ENCODE data around the gene LTA4H. TPM values are rescaled to one million over a fixed set of nuclear protein-coding genes. Genes with fewer than 3 reads are reported as not detected.
"Not testable (repeated sequence)": the region's sequence is repeated elsewhere in the genome, so short reads cannot be mapped to it uniquely, and the experiment has no call there.

Gene LTA4H
- total RNA-seq, 6 experiments from 2014 or later = 19.0 to 32.5 (median 27.1) TPM

DNA sequence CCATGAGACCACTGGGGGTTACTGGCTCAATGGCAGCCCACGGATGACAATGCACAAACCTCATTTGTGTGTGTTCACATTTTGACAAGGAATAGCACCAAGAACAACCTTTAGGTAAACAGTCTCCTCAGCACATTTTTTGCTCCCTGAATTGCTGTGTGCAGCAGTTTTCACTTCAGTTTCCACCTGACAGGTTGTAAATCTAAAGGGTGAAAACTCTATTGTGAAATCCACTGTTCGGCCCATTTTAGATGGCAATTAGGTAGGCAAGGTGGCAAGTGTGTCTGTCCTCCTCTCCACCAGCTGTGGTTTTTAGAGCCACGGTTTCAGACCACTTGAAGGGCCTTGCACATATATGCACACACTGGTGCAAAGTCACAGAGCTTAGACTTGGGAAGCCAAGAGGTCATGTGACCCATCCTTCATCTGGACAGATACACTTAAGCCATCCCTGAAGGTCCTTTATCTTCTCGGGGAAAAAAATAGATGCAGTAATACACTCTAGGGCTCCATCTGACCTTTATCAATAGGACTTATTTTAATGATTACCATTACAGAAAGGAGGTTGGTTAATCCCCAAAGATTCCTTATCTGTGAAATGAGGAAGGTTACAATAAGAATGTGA, 62.4 kb downstream of the LTA4H start:
- peaks cover 0 to 61% (median 13%) of the 10 kb centered on the region in 4 donors for H3K4me1 ChIP-seq
- peaks cover 0 to 16% (median 3%) of the 10 kb centered on the region in 4 donors for H3K36me3 ChIP-seq
- intact Hi-C loops (cut with DNase I) = no loop called here
- ATAC-seq = peak in 1 of 4 donors; percentile 13
- no peak for TF ChIP-seq POLR2A (IDR thresholded peaks at IDR 0.05)
- TF ChIP-seq, protein P1, sequence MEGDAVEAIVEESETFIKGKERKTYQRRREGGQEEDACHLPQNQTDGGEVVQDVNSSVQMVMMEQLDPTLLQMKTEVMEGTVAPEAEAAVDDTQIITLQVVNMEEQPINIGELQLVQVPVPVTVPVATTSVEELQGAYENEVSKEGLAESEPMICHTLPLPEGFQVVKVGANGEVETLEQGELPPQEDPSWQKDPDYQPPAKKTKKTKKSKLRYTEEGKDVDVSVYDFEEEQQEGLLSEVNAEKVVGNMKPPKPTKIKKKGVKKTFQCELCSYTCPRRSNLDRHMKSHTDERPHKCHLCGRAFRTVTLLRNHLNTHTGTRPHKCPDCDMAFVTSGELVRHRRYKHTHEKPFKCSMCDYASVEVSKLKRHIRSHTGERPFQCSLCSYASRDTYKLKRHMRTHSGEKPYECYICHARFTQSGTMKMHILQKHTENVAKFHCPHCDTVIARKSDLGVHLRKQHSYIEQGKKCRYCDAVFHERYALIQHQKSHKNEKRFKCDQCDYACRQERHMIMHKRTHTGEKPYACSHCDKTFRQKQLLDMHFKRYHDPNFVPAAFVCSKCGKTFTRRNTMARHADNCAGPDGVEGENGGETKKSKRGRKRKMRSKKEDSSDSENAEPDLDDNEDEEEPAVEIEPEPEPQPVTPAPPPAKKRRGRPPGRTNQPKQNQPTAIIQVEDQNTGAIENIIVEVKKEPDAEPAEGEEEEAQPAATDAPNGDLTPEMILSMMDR (IDR thresholded peaks at IDR 0.05) = no peak
- H3K9me3 ChIP-seq = no peaks in the 10 kb centered on the region
- DNase-seq = no peak
- H3K27ac ChIP-seq = peak overlapping the region in 2 of 3 donors; percentile 15 to 77
- WGBS (ENCODE audit: insufficient coverage, low coverage, low lambda C conversion rate, missing lambda C conversion rate) = 41% methylated on average over 4 of the region's 4 CpGs
- no peaks in the 10 kb centered on the region for H3K27me3 ChIP-seq
- H3K4me3 ChIP-seq = no peak overlapping the region

DNA sequence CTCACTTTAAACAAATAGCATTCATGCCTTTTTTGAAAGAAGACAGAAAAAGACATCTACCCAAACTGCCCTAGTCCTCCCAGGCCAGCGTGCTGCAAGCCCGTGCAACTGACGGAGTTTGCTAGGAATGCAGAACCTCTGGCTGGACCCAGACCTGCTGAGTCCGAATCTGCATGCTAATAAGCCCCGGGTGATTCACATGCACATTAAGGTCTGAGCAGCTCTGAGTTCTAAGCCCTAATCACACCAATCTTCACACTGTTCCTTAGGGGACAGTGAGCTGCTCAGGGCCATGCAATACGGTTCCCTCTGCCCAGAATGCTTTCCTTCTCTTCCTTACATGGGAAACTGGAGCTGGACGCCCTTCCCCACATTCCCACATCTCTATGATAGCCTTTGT, 64.5 kb downstream of the LTA4H start:
- ATAC-seq (peak in 3 of 4 donors; percentile 2 to 20 (median 15)), DNase-seq (no peak)
- H3K36me3 ChIP-seq = peaks cover 0 to 20% (median 3%) of the 10 kb centered on the region in 4 donors
- TF ChIP-seq POLR2A (IDR thresholded peaks at IDR 0.05) = no peak
- TF ChIP-seq, protein P1 (IDR thresholded peaks at IDR 0.05) = no peak
- WGBS (ENCODE audit: insufficient coverage, low coverage, low lambda C conversion rate, missing lambda C conversion rate) = 51% methylated on average over 7 of the region's 7 CpGs
- H3K4me1 ChIP-seq = peaks cover 0 to 57% (median 15%) of the 10 kb centered on the region in 4 donors
- H3K9me3 ChIP-seq = no peaks in the 10 kb centered on the region
- H3K27ac ChIP-seq = peak overlapping the region in 1 of 3 donors; percentile 77
- intact Hi-C loops (cut with DNase I) = no loop called here
- H3K4me3 ChIP-seq = no peak overlapping the region
- H3K27me3 ChIP-seq = no peaks in the 10 kb centered on the region

DNA sequence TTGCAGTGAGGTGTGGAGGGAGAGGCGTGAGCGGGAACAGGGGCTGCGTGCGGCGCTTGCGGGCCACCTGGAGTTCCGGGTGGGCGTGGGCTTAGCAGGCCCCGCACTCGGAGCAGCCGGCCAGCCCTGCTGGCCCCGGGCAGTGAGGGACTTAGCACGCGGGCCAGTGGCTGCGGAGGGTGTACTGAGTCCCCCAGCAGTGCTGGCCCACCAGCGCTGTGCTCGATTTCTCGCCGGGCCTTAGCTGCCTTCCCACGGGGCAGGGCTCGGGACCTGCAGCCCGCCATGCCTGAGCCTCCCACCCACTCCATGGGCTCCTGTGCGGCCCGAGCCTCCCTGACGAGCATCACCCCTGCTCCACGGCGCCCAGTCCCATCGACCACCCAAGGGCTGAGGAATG, 66.3 kb downstream of the LTA4H start:
- intact Hi-C loops (cut with DNase I); ATAC-seq; H3K27ac ChIP-seq; DNase-seq; H3K4me3 ChIP-seq; H3K27me3 ChIP-seq; H3K9me3 ChIP-seq: not testable (repeated sequence)
- H3K4me1 ChIP-seq = peaks cover 0 to 56% (median 13%) of the 10 kb centered on the region in 4 donors
- no CpG with 5 or more reads among the region's 28 CpGs for WGBS (ENCODE audit: insufficient coverage, low coverage, low lambda C conversion rate, missing lambda C conversion rate)
- peaks cover 0 to 16% (median 3%) of the 10 kb centered on the region in 4 donors for H3K36me3 ChIP-seq

DNA sequence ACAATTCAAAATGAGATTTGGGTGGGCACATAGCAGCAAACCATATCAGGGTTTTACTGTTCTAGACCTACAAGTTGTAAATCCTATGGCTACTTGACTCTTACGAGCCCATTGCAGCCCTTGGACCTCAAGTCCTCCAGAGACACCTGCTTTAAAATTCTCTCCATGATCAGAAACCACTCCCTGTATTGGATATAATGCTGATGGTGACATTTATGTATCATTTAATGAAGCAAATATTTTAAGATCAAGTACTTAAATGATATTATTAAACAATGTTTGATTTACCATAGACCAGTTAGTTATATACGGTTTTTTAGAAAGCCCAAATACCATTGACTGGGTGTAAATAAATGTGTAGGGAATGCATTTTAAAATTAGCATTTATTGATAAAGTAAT, 68.1 kb downstream of the LTA4H start:
- H3K27ac ChIP-seq = peak overlapping the region in 2 of 3 donors; percentile 73 to 90
- WGBS (ENCODE audit: insufficient coverage, low coverage, low lambda C conversion rate, missing lambda C conversion rate) = 100% methylated on average over 2 of the region's 2 CpGs
- ATAC-seq = no peak

More for the DNA sequence above, 68.1 kb downstream of the LTA4H start:
- Histone ChIP-seq H3K36me3 (peaks cover 0 to 27% (median 3%) of the 10 kb centered on the region in 4 donors), H3K9me3 (no peaks in the 10 kb centered on the region), H3K4me1 (peaks cover 0 to 42% (median 9%) of the 10 kb centered on the region in 4 donors), H3K27me3 (no peaks in the 10 kb centered on the region), H3K4me3 (no peak overlapping the region)
- intact Hi-C loops (cut with DNase I) = no loop called here
- TF ChIP-seq, protein P1 (IDR thresholded peaks at IDR 0.05) = no peak
- TF ChIP-seq POLR2A (IDR thresholded peaks at IDR 0.05) = no peak
- no peak for DNase-seq
